GM12878 (cell line): ENCODE data around the gene UTP11. TPM values are rescaled to one million over a fixed set of nuclear protein-coding genes. Genes with fewer than 3 reads are reported as not detected.

Experiments
- ATF2 ChIP-seq: IDR thresholded peaks from 2 replicates; pipeline ENCODE4 v1.6.1; 2012; ENCODE audit warnings: low read length, inconsistent platforms
- BCLAF1 ChIP-seq: fragments of 450-650 bp; IDR thresholded peaks from 2 replicates; pipeline ENCODE4 v1.6.1; 2017; ENCODE audit warnings: antibody characterized with exemption, mild to moderate bottlenecking, moderate library complexity
- BHLHE40 ChIP-seq, 2 experiments: fragments of 450-650 bp in 1 of 2; IDR thresholded peaks; 2 replicates each; pipeline ENCODE4 v1.6.1; 2011 to 2017; ENCODE audit warnings: low read depth in 2 of 2, borderline replicate concordance in 1 of 2, improper control_type of control experiment in 1 of 2, low read length in 1 of 2, mild to moderate bottlenecking in 1 of 2
- CBX3 ChIP-seq: fragments of 200-600 bp; sonication (generic); IDR thresholded peaks from 2 replicates; pipeline ENCODE4 v1.6.1; 2016; ENCODE audit warnings: low read depth, borderline replicate concordance
- CUX1 ChIP-seq: IDR thresholded peaks from 2 replicates; pipeline ENCODE4 v1.6.1; 2012; ENCODE audit warnings: improper control_type of control experiment, low read depth, low read length; ENCODE audit not compliant: insufficient replicate concordance
- DPF2 ChIP-seq: fragments of 450-650 bp; IDR thresholded peaks from 2 replicates; pipeline ENCODE4 v1.6.1; 2017; ENCODE audit warnings: mild to moderate bottlenecking
- IKZF1 ChIP-seq: fragments of 450-650 bp; conservative IDR thresholded peaks from 2 replicates; pipeline ENCODE4 v1.6.1; 2017; ENCODE audit warnings: antibody characterized with exemption, mild to moderate bottlenecking
- IKZF2 ChIP-seq, 2 experiments: fragments of 450-650 bp; IDR thresholded peaks; 2 replicates each; pipeline ENCODE4 v1.6.1; 2017; ENCODE audit warnings: mild to moderate bottlenecking in 2 of 2, moderate library complexity in 2 of 2
- JUND ChIP-seq: IDR thresholded peaks from 2 replicates; pipeline ENCODE4 v1.6.1; 2012; ENCODE audit warnings: low read depth, mild to moderate bottlenecking, low read length, improper control_type of control experiment, moderate library complexity
- KLF5 ChIP-seq: fragments of 450-650 bp; IDR thresholded peaks from 2 replicates; pipeline ENCODE4 v1.6.1; 2014; ENCODE audit warnings: mild to moderate bottlenecking; ENCODE audit not compliant: partially characterized antibody
- MLLT1 ChIP-seq: fragments of 450-650 bp; IDR thresholded peaks from 2 replicates; pipeline ENCODE4 v1.6.1; 2016; ENCODE audit warnings: mild to moderate bottlenecking
- MYB ChIP-seq: fragments of 150-350 bp; IDR thresholded peaks from 2 replicates; pipeline ENCODE4 v1.6.1; 2014; ENCODE audit warnings: mild to moderate bottlenecking, low read depth, low read length, borderline replicate concordance
- PKNOX1 ChIP-seq: fragments of 450-650 bp; IDR thresholded peaks from 2 replicates; pipeline ENCODE4 v1.6.1; 2016; ENCODE audit warnings: mild to moderate bottlenecking
- PML ChIP-seq: IDR thresholded peaks from 2 replicates; pipeline ENCODE4 v1.6.1; 2012; ENCODE audit warnings: low read length, inconsistent platforms
- RAD51 ChIP-seq: fragments of 450-650 bp; IDR thresholded peaks from 2 replicates; pipeline ENCODE4 v1.6.1; 2016; ENCODE audit warnings: moderate library complexity, mild to moderate bottlenecking, inconsistent platforms
- RELA ChIP-seq: fragments of 450-650 bp; IDR thresholded peaks from 2 replicates; pipeline ENCODE4 v1.8.0; 2014; ENCODE audit warnings: borderline replicate concordance; ENCODE audit not compliant: partially characterized antibody
- RUNX3 ChIP-seq: IDR thresholded peaks from 2 replicates; pipeline ENCODE4 v1.6.1; 2012; ENCODE audit warnings: low read length, inconsistent platforms
- TBL1XR1 ChIP-seq: IDR thresholded peaks from 2 replicates; pipeline ENCODE4 v1.6.1; 2012; ENCODE audit warnings: low read depth, low read length, improper control_type of control experiment
- ZNF217 ChIP-seq: fragments of 450-650 bp; IDR thresholded peaks from 2 replicates; pipeline ENCODE4 v1.6.1; 2017; ENCODE audit warnings: antibody characterized with exemption, mild to moderate bottlenecking
- ZSCAN29 ChIP-seq: fragments of 450-650 bp; IDR thresholded peaks from 2 replicates; pipeline ENCODE4 v1.6.1; 2017; ENCODE audit warnings: mild to moderate bottlenecking, moderate library complexity
- polyA plus RNA-seq, 11 experiments: library from polyadenylated mRNA; depleted of rRNA in 4 of 11; unstranded in 6 of 11; stranded (reverse) in 5 of 11; fragments of >200 nt; fragmentation: Nextera tagmentation in 4 of 11; fragmentation: Illumina TruSeq in 1 of 11; extraction: Ambion mirVana in 4 of 11; extraction: Trizol in 1 of 11; gene quantifications; 1 replicate in 1 of 11; 2 replicates in 10 of 11; pipeline versions ENCODE4 v1.2.1 to v1.2.3, GENCODE V29; 2011 to 2016; ENCODE audit warnings: inconsistent platforms in 2 of 11, missing spikeins in 2 of 11, low read depth in 1 of 11
- total RNA-seq, 4 experiments: library from RNA; depleted of rRNA in 3 of 4; stranded (reverse); fragments of >200 nt in 3 of 4; fragmentation: Illumina TruSeq in 1 of 4; extraction: Trizol in 1 of 4; gene quantifications; 2 replicates each; pipeline versions ENCODE4 v1.2.1 to v1.2.3, GENCODE V29; 2013 to 2021

The UTP11 gene
- total and polyA plus RNA-seq, 10 of the 15 experiments (the other 5 are each of a cell fraction or from before 2014, with no cell fraction given) = 34.5 to 146 (median 64.2) TPM

- TF ChIP-seq CUX1 (no peak), RAD51 (no peak), KLF5 (no peak), DPF2 (peak; percentile 78), IKZF2 (IDR thresholded peaks at IDR 0.05) (peak; percentile 74 to 80; a peak in 3 of 4 replicates), ZNF217 (no peak), CBX3 (no peak), PKNOX1 (no peak), JUND (no peak), BHLHE40 (IDR thresholded peaks at IDR 0.05; ENCODE audit: borderline replicate concordance in 1 of 2, low read depth in 2 of 2, low read length in 1 of 2) (peak in 1 of 2 experiments; percentile 13; a peak in 2 of 4 replicates), RELA (peak; percentile 57), TBL1XR1 (no peak), MYB (no peak), RUNX3 (peak; percentile 90), IKZF1 (peak; percentile 85), BCLAF1 (no peak), ZSCAN29 (no peak), MLLT1 (0 out of 2 replicates have a peak, but pooled peaks have one; percentile 35), PML (no peak), ATF2 (no peak)
Measured at GRCh38 chr1:38061883-38062328, 49.4 kb downstream of the UTP11 start (continued).
